Naive thymus-derived CD8-positive, alpha-beta T cell (primary cell): ENCODE measurements around the gene PITPNM3. TPM values are rescaled to one million over a fixed set of nuclear protein-coding genes. Genes with fewer than 3 reads are reported as not detected.

Source experiments
- ATAC-seq, 2 donors: fragments of 150-1000 bp; cut with Tn5 transposase in 1 of 2; sonication (Bioruptor Pico), chemical (Tn5 transposase) in 1 of 2; 1 replicate in 1 of 2; 2 replicates in 1 of 2; pipeline ENCODE4 v1.10.0; 2021; ENCODE audit warnings: mild to moderate bottlenecking in 2 of 2, moderate library complexity in 2 of 2
- POLR2A ChIA-PET: fragments of 350-600 bp; sonication (Branson Sonifier 250); formaldehyde crosslinking; loops from one replicate; lab custom pipeline; 2021; ENCODE audit warnings: antibody characterized with exemption; lab: Charles Lee
- DNase-seq, 10 donors: peaks; one replicate each; pipeline versions ENCODE4 v3.0.0 to v3.0.0-alpha.2; 2020 to 2022
- H3K27ac Mint-ChIP-seq, 10 donors: one replicate each; pipeline ENCODE4 v1.8.0; 2020 to 2022; ENCODE audit warnings: mild to moderate bottlenecking in 10 of 10, mixed read lengths in 10 of 10, moderate library complexity in 4 of 10, inconsistent platforms in 1 of 10
- H3K27me3 Mint-ChIP-seq, 5 donors: one replicate each; pipeline ENCODE4 v1.8.0; 2021 to 2022; ENCODE audit warnings: mixed read lengths in 5 of 5
- H3K36me3 Mint-ChIP-seq, 3 donors: one replicate each; pipeline ENCODE4 v1.8.0; 2020 to 2022; ENCODE audit warnings: mixed read lengths in 3 of 3, mild to moderate bottlenecking in 2 of 3, inconsistent platforms in 1 of 3
- H3K4me1 Mint-ChIP-seq, 4 donors: one replicate each; pipeline ENCODE4 v1.8.0; 2021 to 2022; ENCODE audit warnings: mixed read lengths in 4 of 4
- H3K4me3 Mint-ChIP-seq, 10 donors: one replicate each; pipeline ENCODE4 v1.8.0; 2020 to 2022; ENCODE audit warnings: mild to moderate bottlenecking in 10 of 10, mixed read lengths in 10 of 10, moderate library complexity in 6 of 10, inconsistent platforms in 1 of 10
- H3K9me3 Mint-ChIP-seq, 9 donors: one replicate each; pipeline ENCODE4 v1.8.0; 2020 to 2022; ENCODE audit warnings: mixed read lengths in 9 of 9, mild to moderate bottlenecking in 3 of 9, inconsistent platforms in 1 of 9, moderate library complexity in 1 of 9
- polyA plus RNA-seq, 3 donors: library from polyadenylated mRNA; unstranded; fragments of 300-500 nt; fragmentation: Illumina TruSeq; gene quantifications; one replicate each; pipeline ENCODE4 v1.2.3, GENCODE V29; 2021
- total RNA-seq, 8 experiments: library from RNA in 2 of 8; stranded (reverse) in 2 of 8; gene quantifications; one replicate each; pipeline ENCODE4 v1.2.3 and lab custom pipeline; 2021 to 2026

The PITPNM3 gene
- total and polyA plus RNA-seq, 5 experiments from 2014 or later: 0.44 to 0.74 TPM; not detected in 3

DNA sequence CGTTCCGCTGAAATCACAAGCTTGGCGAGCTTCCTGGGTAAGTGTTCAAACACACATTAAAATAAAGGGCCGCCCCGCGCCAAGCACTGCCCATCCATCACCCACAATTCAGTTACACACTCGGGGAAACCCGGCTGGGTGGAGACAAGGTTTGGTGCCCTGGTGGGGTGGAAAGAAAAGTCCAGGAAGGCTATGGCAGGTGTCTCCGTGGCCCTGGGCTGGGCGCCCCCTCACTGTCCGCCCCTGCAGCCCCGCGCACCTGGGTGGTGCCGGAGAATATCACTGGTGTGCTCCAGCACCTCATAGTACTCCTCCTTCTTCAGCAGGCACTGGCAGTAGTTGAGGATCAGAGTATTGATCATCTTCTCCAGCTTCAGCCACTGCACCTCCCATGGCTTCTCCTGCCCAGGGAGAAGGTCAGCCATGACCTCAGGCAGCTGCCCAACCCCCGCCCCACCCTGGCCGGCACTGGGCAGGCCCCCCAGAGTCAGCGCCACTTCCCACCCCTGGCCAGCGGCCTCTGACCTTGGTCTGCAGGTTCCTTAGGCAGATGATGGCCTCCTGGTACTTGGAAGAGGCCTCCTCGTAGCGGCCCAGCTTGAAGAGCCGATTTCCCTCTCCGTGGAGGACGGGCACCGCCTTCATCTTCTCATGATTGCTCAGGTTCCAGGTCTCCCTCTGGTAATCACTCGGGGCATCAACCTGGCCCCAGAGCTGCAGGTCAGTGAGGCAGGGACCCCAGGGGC lies 129.8 kb downstream of the PITPNM3 start:
- H3K27ac Mint-ChIP-seq: no peak overlapping the region
- POLR2A ChIA-PET: no interaction called here

DNA sequence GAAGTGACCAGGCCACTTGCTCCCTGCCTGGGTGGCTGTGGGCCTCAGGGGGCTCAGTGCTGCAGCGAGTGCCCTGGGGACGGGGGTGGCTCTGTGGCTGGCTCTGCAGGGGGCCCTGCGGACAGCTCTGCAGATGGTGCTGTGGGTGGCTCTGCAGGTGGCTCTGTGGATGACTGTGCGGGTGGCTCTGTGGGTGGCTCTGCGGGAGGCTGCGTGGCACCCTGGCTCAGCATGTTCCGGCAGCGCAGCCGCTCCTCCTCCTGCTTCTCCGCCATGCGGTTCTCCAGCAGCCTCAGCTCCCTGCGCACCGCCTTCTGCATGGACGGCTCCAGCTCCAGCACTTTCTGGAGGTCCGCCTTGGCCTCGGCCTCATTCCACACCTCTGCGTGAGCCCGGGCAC lies 130.9 kb downstream of the PITPNM3 start:
- ATAC-seq: no peak
- Mint-ChIP-seq H3K27me3 (peaks cover 0 to 21% (median 14%) of the 10 kb centered on the region in 5 donors), H3K4me1 (peaks cover 5 to 22% (median 18%) of the 10 kb centered on the region in 4 donors), H3K4me3 (no peak overlapping the region), H3K36me3 (no peaks in the 10 kb centered on the region), H3K27ac (no peak overlapping the region), H3K9me3 (peaks cover 0 to 5% (median 0%) of the 10 kb centered on the region in 9 donors)
- POLR2A ChIA-PET: no interaction called here
- no peak for DNase-seq

More for the DNA sequence above, 129.8 kb downstream of the PITPNM3 start:
- Mint-ChIP-seq H3K9me3 (peaks cover 0 to 13% (median 4%) of the 10 kb centered on the region in 9 donors), H3K36me3 (peaks cover 0 to 4% (median 0%) of the 10 kb centered on the region in 3 donors), H3K27me3 (peaks cover 0 to 16% (median 7%) of the 10 kb centered on the region in 5 donors), H3K4me1 (peaks cover 5 to 22% (median 17%) of the 10 kb centered on the region in 4 donors), H3K4me3 (no peak overlapping the region)
- no peak for ATAC-seq
- DNase-seq: no peak

DNA sequence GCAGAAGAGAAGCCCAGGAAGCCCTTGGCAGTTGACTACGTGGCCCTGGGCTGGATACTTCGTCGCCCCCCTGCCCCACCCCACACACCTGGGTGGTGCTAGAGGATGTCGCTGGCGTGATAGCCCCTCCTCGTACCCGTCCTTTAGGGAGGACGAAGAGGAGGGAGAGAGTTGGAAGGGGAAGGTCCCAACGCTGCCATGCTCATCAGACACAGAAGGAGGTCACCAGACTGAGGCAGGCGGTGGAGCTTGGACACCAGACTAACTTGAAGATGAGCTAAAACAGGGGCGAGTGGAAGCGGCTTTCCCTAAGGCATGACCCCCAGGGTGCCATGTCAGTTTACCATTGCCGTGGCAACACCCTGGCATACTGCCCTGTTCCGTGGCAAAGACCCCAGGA lies 132.4 kb downstream of the PITPNM3 start:
- DNase-seq (no peak), ATAC-seq (no peak)
- no peaks in the 10 kb centered on the region for H3K9me3 Mint-ChIP-seq
- no peaks in the 10 kb centered on the region for H3K36me3 Mint-ChIP-seq
- H3K27me3 Mint-ChIP-seq: peaks cover 2 to 21% (median 16%) of the 10 kb centered on the region in 5 donors
- no peak overlapping the region for H3K27ac Mint-ChIP-seq
- peaks cover 5 to 25% (median 21%) of the 10 kb centered on the region in 4 donors for H3K4me1 Mint-ChIP-seq
- no peak overlapping the region for H3K4me3 Mint-ChIP-seq
- POLR2A ChIA-PET: no interaction called here

DNA sequence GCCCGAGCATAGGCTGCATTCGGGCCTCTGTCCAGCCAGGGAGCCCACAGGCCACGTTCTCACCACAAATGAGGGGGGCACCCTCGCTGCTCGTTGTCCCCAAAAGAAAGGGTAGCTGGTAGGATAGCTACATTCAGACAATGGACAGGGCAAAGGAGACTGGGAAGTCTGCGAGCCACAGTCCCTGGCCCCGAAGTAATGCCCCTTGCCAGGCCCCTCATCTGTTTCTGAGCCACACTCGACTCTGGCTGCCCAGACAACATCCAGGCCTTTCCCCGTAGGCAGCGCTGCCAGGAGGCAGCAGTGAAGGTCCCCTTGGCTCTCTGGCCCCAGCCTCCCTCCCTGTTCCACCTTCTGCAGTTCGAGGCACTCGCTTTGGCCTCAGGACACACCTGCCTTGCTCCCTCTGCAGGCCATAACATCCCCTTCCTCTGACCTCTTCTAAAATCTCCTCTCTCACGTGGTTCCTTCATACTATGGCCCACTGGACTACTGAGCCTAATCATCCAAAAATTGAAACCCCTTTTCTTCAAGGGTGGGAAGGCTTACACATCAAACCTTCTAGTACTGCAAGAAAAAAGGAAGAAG lies 133.6 kb downstream of the PITPNM3 start:
- H3K36me3 Mint-ChIP-seq: no peaks in the 10 kb centered on the region
- POLR2A ChIA-PET: no interaction called here
- H3K9me3 Mint-ChIP-seq: no peaks in the 10 kb centered on the region
- peaks cover 2 to 21% (median 16%) of the 10 kb centered on the region in 5 donors for H3K27me3 Mint-ChIP-seq
- peaks cover 5 to 16% (median 15%) of the 10 kb centered on the region in 4 donors for H3K4me1 Mint-ChIP-seq
- DNase-seq: no peak
- ATAC-seq: no peak
- H3K27ac Mint-ChIP-seq: no peak overlapping the region
- no peak overlapping the region for H3K4me3 Mint-ChIP-seq

DNA sequence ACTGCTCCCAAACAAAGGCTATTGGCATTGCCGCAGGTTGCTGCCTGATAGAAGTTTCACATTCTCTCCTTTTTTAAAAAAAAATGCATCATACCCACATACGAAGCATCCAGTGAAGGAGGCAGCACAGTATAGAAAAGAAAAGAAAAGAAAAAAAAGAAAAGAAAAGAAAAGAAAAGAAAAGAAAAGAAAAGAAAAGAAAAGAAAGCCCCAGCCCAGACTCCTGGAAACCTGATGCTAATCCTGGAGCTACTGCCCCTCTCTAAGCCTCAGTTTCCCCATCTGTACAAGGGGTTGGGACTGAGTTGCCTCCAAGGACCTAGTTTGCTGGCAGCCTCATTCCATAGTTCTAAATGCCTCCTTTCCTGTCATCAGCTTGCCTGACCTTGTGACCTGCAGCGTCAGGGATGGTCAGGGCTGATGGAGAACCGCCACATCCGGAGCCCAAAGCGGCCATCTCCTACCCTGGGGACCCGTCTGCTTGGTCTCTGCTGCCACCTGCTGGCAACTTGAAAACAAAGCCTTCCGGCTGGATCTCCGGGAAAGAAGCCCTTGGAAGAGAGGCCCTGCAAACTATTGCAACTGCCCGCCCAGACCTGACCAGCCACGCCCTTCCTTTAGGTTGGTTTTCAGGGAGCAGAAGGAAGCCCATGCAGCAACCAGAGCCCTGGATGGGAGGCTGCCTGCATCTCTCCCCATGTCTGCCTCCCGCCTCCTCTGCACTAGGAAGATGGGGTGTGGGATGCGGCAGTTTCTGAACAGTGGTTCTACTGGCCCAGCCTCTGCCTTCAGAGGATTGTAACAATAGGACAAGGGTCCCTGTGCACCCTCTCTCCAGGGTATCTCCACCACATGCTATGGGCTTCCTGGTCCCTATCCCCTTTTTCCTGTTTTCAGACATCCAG lies 134.4 kb downstream of the PITPNM3 start:
- DNase-seq (peak; percentile 36 to 81 (median 60)), ATAC-seq (peak; percentile 45 to 84)
- Mint-ChIP-seq H3K27ac (peak overlapping the region in 3 of 10 donors; percentile 27 to 38 (median 34)), H3K36me3 (no peaks in the 10 kb centered on the region), H3K9me3 (no peaks in the 10 kb centered on the region), H3K4me1 (peaks cover 1 to 8% (median 7%) of the 10 kb centered on the region in 4 donors), H3K4me3 (no peak overlapping the region), H3K27me3 (peaks cover 2 to 21% (median 16%) of the 10 kb centered on the region in 5 donors)
- POLR2A ChIA-PET: interaction anchor here (0.7 kb wide), 1 partner anchor 9 kb away, joined by 3 read pairs; no protein-coding TSS in a partner anchor

DNA sequence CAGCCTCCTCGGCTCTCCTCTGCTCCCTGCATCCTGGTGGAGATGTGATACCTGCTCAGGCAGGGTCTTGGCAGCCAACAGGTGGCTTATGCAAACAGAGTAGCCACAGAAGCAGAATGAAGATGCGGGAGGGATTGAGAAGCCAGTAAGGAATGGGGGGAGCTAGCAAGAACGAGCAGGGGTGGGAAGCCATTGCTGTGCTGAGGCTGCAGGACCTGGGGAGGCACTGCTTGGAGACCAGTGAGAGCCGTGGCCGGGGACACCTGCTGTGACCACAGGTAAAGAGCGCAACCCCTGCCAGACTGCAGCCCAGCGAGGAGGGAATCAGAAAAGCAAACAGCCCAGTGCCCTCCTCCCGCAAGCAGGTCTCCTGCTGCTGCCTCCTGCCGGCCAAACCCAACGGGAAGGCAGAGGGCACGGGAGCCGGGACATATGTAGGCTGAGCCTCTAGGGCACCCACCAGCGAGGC lies 136.1 kb downstream of the PITPNM3 start:
- H3K4me1 Mint-ChIP-seq: peaks cover 1 to 7% (median 5%) of the 10 kb centered on the region in 4 donors
- H3K4me3 Mint-ChIP-seq: no peak overlapping the region
- H3K9me3 Mint-ChIP-seq: no peaks in the 10 kb centered on the region
- H3K27me3 Mint-ChIP-seq: peaks cover 3 to 24% (median 13%) of the 10 kb centered on the region in 5 donors
- H3K36me3 Mint-ChIP-seq: no peaks in the 10 kb centered on the region
- POLR2A ChIA-PET: no interaction called here
- ATAC-seq (peak in 1 of 2 donors; percentile 50), DNase-seq (peak in 1 of 10 donors; percentile 10)
- no peak overlapping the region for H3K27ac Mint-ChIP-seq

DNA sequence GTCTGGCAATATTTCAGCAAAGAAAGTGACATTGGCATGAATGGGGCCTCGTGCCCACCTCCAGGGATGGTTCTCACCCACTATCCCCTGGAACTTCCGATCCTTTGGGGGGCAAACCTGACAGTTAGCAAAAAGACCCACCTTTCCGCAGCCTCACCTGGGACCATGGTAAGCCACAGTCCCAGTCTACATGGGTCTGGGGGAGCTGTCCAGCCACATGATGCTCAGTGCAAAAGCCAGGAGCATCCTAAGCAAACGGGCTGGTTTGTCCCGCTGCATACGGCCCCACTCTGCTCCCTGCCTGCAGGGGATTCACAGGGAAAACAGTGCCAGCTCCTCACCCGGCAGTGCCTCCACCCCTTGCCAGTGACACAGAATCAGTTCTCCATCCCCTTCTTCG lies 140.7 kb downstream of the PITPNM3 start:
- Mint-ChIP-seq H3K9me3 (no peaks in the 10 kb centered on the region), H3K4me3 (no peak overlapping the region), H3K36me3 (no peaks in the 10 kb centered on the region), H3K27ac (no peak overlapping the region), H3K27me3 (peaks cover 5 to 17% (median 11%) of the 10 kb centered on the region in 5 donors), H3K4me1 (peaks cover 0 to 7% (median 2%) of the 10 kb centered on the region in 4 donors)
- POLR2A ChIA-PET: no interaction called here
- ATAC-seq (no peak), DNase-seq (no peak)

DNA sequence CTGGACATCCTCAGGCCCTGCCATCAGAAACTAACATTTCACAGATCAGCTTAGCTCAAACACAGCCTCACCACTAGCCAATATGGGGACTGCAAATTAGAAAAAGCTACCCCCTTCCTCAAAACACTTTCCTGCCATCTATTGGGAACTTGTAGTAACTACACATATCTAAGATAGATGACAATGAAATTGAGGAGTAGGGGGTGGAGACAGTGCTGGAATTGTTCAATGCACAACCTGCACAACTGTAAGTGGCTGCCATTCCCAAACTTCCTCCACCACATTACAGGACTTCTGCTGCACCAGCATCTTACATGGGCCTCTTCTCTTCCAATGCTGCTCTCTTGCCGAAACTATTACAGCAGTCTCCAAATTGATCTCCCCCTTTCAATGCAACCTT lies 143.3 kb downstream of the PITPNM3 start:
- DNase-seq: no peak
- POLR2A ChIA-PET: interaction anchor here (0.6 kb wide), 1 partner anchor 828 kb away, joined by 3 read pairs; the partner anchor contains the start of gene NLRP1
- no peaks in the 10 kb centered on the region for H3K36me3 Mint-ChIP-seq
- ATAC-seq: no peak
- peaks cover 2 to 23% (median 8%) of the 10 kb centered on the region in 5 donors for H3K27me3 Mint-ChIP-seq
- H3K4me3 Mint-ChIP-seq: no peak overlapping the region
- H3K9me3 Mint-ChIP-seq: no peaks in the 10 kb centered on the region
- no peaks in the 10 kb centered on the region for H3K4me1 Mint-ChIP-seq
- no peak overlapping the region for H3K27ac Mint-ChIP-seq

DNA sequence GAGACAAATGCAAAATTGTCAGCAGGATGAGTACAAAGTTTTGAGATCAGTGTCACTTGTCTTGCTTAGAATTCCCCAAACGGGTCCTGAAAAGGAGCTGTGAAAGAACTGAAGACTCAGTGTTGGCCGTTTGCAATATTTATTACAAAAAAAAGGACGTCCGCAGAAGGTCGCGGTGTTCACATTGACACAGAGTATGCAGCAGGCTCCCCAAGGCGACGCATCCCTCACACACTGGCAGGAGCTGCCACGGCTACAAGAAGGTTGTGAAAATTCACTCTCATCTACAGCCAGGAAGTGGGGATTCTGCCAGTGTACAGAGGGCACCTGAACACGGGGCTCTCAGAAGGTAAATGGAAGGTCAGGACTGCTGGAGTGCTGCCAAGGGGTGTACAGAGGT lies 147.6 kb downstream of the PITPNM3 start:
- POLR2A ChIA-PET: no interaction called here
- no peak for ATAC-seq
- DNase-seq: no peak
- Mint-ChIP-seq H3K27ac (no peak overlapping the region), H3K4me1 (no peaks in the 10 kb centered on the region), H3K27me3 (peaks cover 10 to 42% (median 25%) of the 10 kb centered on the region in 5 donors), H3K4me3 (no peak overlapping the region), H3K36me3 (no peaks in the 10 kb centered on the region), H3K9me3 (no peaks in the 10 kb centered on the region)

DNA sequence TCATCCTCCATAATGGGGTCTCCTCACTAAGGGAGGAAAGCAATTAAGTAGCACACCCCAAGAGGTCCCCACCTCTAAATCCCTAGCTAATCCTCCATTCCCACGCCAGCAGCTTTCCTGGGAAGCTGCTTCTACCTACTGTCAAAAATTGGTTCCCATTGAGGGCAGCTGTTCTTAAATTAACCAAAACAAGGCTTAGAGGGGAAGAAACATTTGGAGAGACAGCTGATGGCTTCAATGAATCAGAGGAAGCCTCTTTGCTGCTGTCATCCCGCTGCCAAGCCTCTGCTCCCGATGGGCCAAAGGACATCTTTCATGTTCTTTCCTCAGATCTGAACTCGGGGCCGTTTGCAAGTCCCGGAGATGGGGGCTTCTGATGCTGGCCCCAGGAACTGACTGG lies 148.1 kb downstream of the PITPNM3 start:
- no peak overlapping the region for H3K4me3 Mint-ChIP-seq
- POLR2A ChIA-PET: no interaction called here
- H3K36me3 Mint-ChIP-seq: no peaks in the 10 kb centered on the region
- no peak for DNase-seq
- peaks cover 12 to 47% (median 25%) of the 10 kb centered on the region in 5 donors for H3K27me3 Mint-ChIP-seq
- H3K9me3 Mint-ChIP-seq: no peaks in the 10 kb centered on the region
- no peak for ATAC-seq
- no peaks in the 10 kb centered on the region for H3K4me1 Mint-ChIP-seq
- peak overlapping the region in 1 of 10 donors; percentile 9 for H3K27ac Mint-ChIP-seq

DNA sequence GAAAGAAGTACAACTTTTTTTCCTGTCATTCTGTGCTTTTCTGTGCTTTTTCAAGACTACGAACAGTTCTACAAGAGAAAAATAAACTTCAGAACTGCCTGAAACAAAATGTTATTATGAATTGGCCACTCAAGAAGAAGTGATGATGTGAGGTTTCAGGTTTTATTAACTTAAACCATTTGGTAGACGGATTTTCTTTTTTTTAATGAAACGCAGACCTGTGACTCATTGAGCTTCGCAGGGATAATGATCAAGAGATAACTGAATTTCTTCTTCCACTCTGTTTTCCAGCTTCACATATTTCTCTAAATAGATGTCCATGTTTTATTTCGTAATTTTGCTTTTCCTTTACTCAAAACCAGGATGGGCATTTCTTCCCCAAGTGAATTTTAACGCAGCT lies 154.1 kb downstream of the PITPNM3 start:
- Mint-ChIP-seq H3K27me3 (peaks cover 12 to 29% (median 23%) of the 10 kb centered on the region in 5 donors), H3K9me3 (peaks cover 0 to 13% (median 4%) of the 10 kb centered on the region in 9 donors), H3K4me3 (no peak overlapping the region), H3K27ac (peak overlapping the region in 1 of 10 donors; percentile 10), H3K4me1 (no peaks in the 10 kb centered on the region), H3K36me3 (peaks cover 0 to 9% (median 0%) of the 10 kb centered on the region in 3 donors)
- ATAC-seq (no peak), DNase-seq (no peak)
- POLR2A ChIA-PET: no interaction called here
